Sigmoid colon (tissue), 7 donors: ENCODE measurements around the gene ARHGEF28. TPM values are rescaled to one million over a fixed set of nuclear protein-coding genes. Genes with fewer than 3 reads are reported as not detected.

Source experiments
- DNase-seq: peaks from one replicate; pipeline ENCODE4 v3.0.0-alpha.2; 2019
- H3K27ac ChIP-seq, 4 donors: fragments of 200-600 bp; sonication (generic); one replicate each; pipeline ENCODE4 v1.5.1; 2016 to 2019; ENCODE audit warnings: mild to moderate bottlenecking in 1 of 4
- H3K27me3 ChIP-seq, 3 donors: fragments of 200-600 bp; sonication (generic); one replicate each; pipeline ENCODE4 v1.5.1; 2019; ENCODE audit warnings: mild to moderate bottlenecking in 1 of 3
- H3K36me3 ChIP-seq, 4 donors: fragments of 200-600 bp; sonication (generic); one replicate each; pipeline ENCODE4 v1.5.1; 2016 to 2019
- H3K4me1 ChIP-seq, 4 donors: fragments of 200-600 bp; sonication (generic); one replicate each; pipeline ENCODE4 v1.5.1; 2017 to 2019
- H3K4me3 ChIP-seq, 4 donors: fragments of 200-600 bp; sonication (generic); one replicate each; pipeline ENCODE4 v1.5.1; 2017 to 2019; ENCODE audit warnings: mild to moderate bottlenecking in 2 of 4, moderate library complexity in 1 of 4
- H3K9me3 ChIP-seq, 4 donors: fragments of 200-600 bp in 3 of 4; sonication (generic) in 3 of 4; one replicate each; pipeline versions ENCODE4 v1.5.1 to v1.6.1; 2013 to 2019
- EP300 ChIP-seq, 4 donors: sonication (generic); formaldehyde crosslinking; IDR thresholded peaks; one replicate each; pipeline ENCODE4 v1.6.1; 2017; ENCODE audit warnings: antibody characterized with exemption in 4 of 4
- POLR2A ChIP-seq, 2 donors: fragments of 450-650 bp; IDR thresholded peaks; one replicate each; pipeline ENCODE4 v1.6.1; 2016; ENCODE audit warnings: antibody characterized with exemption in 2 of 2, mild to moderate bottlenecking in 2 of 2, moderate library complexity in 2 of 2
- POLR2AphosphoS5 ChIP-seq, 4 donors: sonication (generic); formaldehyde crosslinking; IDR thresholded peaks; one replicate each; pipeline ENCODE4 v1.6.1; 2017; ENCODE audit warnings: antibody characterized with exemption in 4 of 4
- WGBS, 2 donors: extraction: QIAGEN DNeasy Blood & Tissue Kit; methylation state at CpG; one replicate each; pipeline ENCODE4 v1.1.7; 2013; 5-methylcytosine and 5-hydroxymethylcytosine counted together
- intact Hi-C: fragments of 100-400 bp; cut with DNase I; formaldehyde crosslinking; loops from one replicate; pipeline ENCODE4 v1.15.1; 2023
- polyA plus RNA-seq, 3 donors: library from polyadenylated mRNA; stranded (reverse); fragments of 200-250 nt; gene quantifications; one replicate each; pipeline ENCODE4 v1.2.3, GENCODE V29; 2013
- total RNA-seq, 4 donors: library from RNA; depleted of rRNA; stranded (reverse); fragments of >200 nt; gene quantifications; one replicate each; pipeline ENCODE4 v1.1.0, GENCODE V29; 2016
- TF ChIP-seq, protein P1 (sequence below), 4 experiments: fragments of 450-650 bp in 3 of 4; fragments of 200-600 bp in 1 of 4; IDR thresholded peaks; one replicate each; pipeline ENCODE4 v1.5.1; 2016 to 2019; ENCODE audit warnings: antibody characterized with exemption in 4 of 4, mild to moderate bottlenecking in 3 of 4, moderate library complexity in 2 of 4
- donor health status: healthy with polysubstance abuse.
- donor health status: Bipolar disorder and iron deficiency.
- donor health status: healthy.

The ARHGEF28 gene
- total and polyA plus RNA-seq, 7 donors: 3.0 to 6.9 (median 3.7) TPM

DNA sequence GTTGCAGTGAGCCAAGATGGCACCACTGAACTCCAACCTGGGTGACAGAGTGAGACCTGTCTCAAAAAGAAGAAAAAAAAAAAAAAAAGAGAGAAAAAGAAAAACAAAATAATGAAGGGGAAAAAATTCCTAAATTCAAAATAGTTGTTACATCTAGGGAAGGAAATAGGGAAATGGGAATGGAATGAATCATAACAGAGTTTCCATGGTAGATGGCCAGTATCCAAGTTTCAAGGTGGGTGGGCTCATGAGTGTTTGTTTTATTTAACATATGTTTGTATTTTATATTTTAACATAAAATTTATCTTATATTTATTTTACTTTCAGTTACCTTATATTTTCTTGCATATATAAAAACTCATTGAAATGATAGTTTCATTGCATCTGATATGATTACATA lies 215.6 kb downstream of the ARHGEF28 start:
- no peak overlapping the region for H3K4me3 ChIP-seq
- TF ChIP-seq POLR2AphosphoS5 (IDR thresholded peaks at IDR 0.05): no peak
- no peak for TF ChIP-seq POLR2A (IDR thresholded peaks at IDR 0.05)
- no peak for TF ChIP-seq EP300 (IDR thresholded peaks at IDR 0.05)
- TF ChIP-seq, protein P1, sequence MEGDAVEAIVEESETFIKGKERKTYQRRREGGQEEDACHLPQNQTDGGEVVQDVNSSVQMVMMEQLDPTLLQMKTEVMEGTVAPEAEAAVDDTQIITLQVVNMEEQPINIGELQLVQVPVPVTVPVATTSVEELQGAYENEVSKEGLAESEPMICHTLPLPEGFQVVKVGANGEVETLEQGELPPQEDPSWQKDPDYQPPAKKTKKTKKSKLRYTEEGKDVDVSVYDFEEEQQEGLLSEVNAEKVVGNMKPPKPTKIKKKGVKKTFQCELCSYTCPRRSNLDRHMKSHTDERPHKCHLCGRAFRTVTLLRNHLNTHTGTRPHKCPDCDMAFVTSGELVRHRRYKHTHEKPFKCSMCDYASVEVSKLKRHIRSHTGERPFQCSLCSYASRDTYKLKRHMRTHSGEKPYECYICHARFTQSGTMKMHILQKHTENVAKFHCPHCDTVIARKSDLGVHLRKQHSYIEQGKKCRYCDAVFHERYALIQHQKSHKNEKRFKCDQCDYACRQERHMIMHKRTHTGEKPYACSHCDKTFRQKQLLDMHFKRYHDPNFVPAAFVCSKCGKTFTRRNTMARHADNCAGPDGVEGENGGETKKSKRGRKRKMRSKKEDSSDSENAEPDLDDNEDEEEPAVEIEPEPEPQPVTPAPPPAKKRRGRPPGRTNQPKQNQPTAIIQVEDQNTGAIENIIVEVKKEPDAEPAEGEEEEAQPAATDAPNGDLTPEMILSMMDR (IDR thresholded peaks at IDR 0.05): no peak
- H3K9me3 ChIP-seq: no peaks in the 10 kb centered on the region
- intact Hi-C loops: no loop called here
- no peaks in the 10 kb centered on the region for H3K36me3 ChIP-seq
- no peak for DNase-seq
- H3K4me1 ChIP-seq: no peaks in the 10 kb centered on the region
- no peaks in the 10 kb centered on the region for H3K27me3 ChIP-seq
- H3K27ac ChIP-seq: no peak overlapping the region

DNA sequence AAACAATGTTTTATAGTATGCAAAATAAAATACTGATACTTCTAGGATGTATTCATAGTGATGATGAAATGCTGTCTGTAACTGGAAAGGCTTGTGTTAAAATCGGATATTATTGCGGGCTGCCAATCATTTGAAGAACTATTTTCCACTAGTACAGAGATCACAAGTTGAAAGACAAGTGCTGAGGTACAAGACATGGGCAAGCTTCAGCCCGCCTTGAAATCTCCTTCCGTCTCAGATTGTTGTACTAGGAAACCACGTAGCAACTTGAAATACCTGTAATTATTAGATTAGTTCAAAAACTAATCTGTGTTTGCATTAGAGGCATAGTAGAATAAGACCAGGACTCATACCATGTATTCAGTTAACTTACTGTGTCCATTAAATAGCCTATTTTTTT lies 218.2 kb downstream of the ARHGEF28 start:
- 93 to 94% methylated on average over 5 of the region's 5 CpGs for WGBS, 2 donors
- intact Hi-C loops: no loop called here

DNA sequence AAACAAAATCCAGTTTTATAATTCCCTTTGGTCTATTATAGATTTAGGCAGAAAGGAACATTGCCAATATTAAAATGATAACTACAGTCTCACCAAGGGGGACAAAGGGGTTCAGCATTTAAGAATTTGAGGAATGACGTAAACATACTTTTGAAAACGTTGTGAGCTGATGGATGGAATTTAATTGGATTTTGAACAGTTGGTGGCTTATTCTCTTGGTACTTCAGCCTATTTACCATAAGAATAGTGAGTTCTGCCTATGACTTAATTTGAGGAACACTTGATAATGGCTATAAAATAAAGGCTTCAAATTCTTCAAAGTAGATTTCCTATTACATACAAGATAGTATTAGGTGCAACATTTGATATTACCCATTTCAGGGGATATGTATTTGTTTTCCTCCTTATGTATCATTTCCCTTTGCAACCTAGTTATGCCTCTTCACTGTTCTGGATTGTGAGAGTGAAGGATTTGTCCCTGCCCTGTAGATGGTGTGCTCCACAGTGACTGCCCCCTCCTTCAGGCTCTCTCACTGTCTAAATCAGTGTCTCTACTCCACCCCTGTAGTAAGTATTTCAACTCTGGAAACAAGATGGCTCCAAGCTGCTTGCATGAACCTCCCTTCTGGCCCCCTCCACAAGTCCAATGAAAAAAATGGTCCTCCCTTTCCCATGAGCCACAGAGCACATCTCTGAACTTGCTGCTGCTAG lies 225.6 kb downstream of the ARHGEF28 start:
- no peaks in the 10 kb centered on the region for H3K27me3 ChIP-seq
- H3K4me1 ChIP-seq: no peaks in the 10 kb centered on the region
- no peaks in the 10 kb centered on the region for H3K9me3 ChIP-seq
- no peak overlapping the region for H3K4me3 ChIP-seq
- no peak for DNase-seq
- 69 to 89% methylated on average over 2 of the region's 2 CpGs for WGBS, 2 donors
- intact Hi-C loops: no loop called here
- no peaks in the 10 kb centered on the region for H3K36me3 ChIP-seq
- H3K27ac ChIP-seq: no peak overlapping the region
- TF ChIP-seq, protein P1 (IDR thresholded peaks at IDR 0.05): no peak
- TF ChIP-seq POLR2A (IDR thresholded peaks at IDR 0.05) (no peak), EP300 (IDR thresholded peaks at IDR 0.05) (no peak), POLR2AphosphoS5 (IDR thresholded peaks at IDR 0.05) (no peak)

More for the DNA sequence above, 218.2 kb downstream of the ARHGEF28 start:
- Histone ChIP-seq H3K27ac (no peak overlapping the region), H3K27me3 (no peaks in the 10 kb centered on the region), H3K4me3 (no peak overlapping the region), H3K36me3 (no peaks in the 10 kb centered on the region), H3K4me1 (no peaks in the 10 kb centered on the region), H3K9me3 (no peaks in the 10 kb centered on the region)
- DNase-seq: no peak
- TF ChIP-seq POLR2A (IDR thresholded peaks at IDR 0.05) (no peak), POLR2AphosphoS5 (IDR thresholded peaks at IDR 0.05) (no peak), EP300 (IDR thresholded peaks at IDR 0.05) (no peak)
- TF ChIP-seq, protein P1 (IDR thresholded peaks at IDR 0.05): no peak

DNA sequence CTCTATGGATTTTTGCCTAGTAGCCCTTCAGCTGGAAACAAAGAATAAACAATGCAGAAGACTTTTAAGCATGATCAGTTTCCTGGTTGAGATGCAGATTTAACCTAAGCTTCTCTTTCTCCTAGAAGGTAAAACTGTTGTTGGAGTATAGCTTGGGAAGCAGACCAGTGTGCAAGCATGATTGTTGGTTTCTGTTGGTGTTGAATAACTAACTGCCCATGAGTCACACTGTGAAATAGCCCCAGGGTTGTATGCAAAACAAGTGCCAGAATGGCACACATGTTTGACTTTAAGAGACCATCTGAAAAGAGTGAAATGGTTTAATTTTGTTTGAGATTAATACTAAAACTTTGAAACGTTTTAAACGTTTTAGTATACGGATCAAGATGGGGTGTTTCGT lies 227.1 kb downstream of the ARHGEF28 start:
- no peak for DNase-seq
- no peaks in the 10 kb centered on the region for H3K36me3 ChIP-seq
- no peaks in the 10 kb centered on the region for H3K4me1 ChIP-seq
- intact Hi-C loops: no loop called here
- no peak for TF ChIP-seq POLR2AphosphoS5 (IDR thresholded peaks at IDR 0.05)
- no peak overlapping the region for H3K27ac ChIP-seq
- H3K4me3 ChIP-seq: no peak overlapping the region
- no peaks in the 10 kb centered on the region for H3K9me3 ChIP-seq
- 77 to 78% methylated on average over 4 of the region's 4 CpGs for WGBS, 2 donors
- no peaks in the 10 kb centered on the region for H3K27me3 ChIP-seq

DNA sequence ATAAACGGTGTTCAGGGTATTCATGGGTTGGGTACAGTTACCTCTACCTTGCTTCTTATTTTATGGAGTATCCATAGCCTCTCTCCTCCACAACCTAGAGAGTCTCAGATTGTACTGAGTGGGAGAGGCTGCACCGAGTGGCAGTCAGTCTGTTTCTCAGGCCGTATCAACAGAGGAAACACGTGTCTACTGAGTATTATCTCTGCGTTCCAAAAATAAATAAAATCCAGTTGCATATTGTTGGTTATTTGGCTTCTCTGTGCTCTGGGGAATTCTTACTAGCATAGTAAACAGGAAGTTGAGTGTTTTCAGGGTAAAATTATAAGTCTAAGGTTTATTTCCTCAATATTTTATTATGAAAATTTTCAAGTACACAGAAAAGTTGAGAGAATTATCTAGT lies 231.0 kb downstream of the ARHGEF28 start:
- H3K4me1 ChIP-seq: no peaks in the 10 kb centered on the region
- H3K9me3 ChIP-seq: no peaks in the 10 kb centered on the region
- H3K27me3 ChIP-seq: no peaks in the 10 kb centered on the region
- no peak for DNase-seq
- no peak overlapping the region for H3K27ac ChIP-seq
- WGBS, 2 donors: 64 to 72% methylated on average over 5 of the region's 5 CpGs
- no peak for TF ChIP-seq POLR2AphosphoS5 (IDR thresholded peaks at IDR 0.05)
- TF ChIP-seq EP300 (IDR thresholded peaks at IDR 0.05): no peak
- no peak for TF ChIP-seq POLR2A (IDR thresholded peaks at IDR 0.05)
- TF ChIP-seq, protein P1 (IDR thresholded peaks at IDR 0.05): no peak
- intact Hi-C loops: no loop called here
- H3K36me3 ChIP-seq: no peaks in the 10 kb centered on the region
- H3K4me3 ChIP-seq: no peak overlapping the region
